ENCODE results near the gene CDRT15L2.
"Not testable (repeated sequence)": the region's sequence is repeated elsewhere in the genome, so short reads cannot be mapped to it uniquely, and the experiment has no call there.

DNA sequence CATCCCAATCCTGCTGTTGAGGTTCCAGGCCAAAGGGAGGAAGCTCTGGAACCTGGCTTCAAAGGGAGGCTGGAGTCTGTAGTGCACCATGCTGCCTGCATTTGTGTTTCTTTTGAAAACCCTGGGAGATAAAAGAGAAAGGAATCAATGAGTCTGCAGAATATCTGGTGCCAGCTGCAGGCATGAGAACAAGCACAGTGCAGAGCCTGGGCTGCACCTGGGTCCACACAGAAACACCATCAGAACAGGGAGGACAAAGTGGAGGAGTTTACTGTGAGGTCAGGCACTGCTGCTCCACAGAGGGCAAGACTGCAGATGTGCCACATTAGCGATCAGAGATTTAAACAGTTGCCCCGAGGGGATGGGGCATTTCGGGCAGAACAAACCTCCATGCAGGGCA, 30.0 kb downstream of the CDRT15L2 start:
- TF ChIP-seq, protein P1, sequence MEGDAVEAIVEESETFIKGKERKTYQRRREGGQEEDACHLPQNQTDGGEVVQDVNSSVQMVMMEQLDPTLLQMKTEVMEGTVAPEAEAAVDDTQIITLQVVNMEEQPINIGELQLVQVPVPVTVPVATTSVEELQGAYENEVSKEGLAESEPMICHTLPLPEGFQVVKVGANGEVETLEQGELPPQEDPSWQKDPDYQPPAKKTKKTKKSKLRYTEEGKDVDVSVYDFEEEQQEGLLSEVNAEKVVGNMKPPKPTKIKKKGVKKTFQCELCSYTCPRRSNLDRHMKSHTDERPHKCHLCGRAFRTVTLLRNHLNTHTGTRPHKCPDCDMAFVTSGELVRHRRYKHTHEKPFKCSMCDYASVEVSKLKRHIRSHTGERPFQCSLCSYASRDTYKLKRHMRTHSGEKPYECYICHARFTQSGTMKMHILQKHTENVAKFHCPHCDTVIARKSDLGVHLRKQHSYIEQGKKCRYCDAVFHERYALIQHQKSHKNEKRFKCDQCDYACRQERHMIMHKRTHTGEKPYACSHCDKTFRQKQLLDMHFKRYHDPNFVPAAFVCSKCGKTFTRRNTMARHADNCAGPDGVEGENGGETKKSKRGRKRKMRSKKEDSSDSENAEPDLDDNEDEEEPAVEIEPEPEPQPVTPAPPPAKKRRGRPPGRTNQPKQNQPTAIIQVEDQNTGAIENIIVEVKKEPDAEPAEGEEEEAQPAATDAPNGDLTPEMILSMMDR (conservative IDR thresholded peaks at IDR 0.05): not testable (repeated sequence)
- TF ChIP-seq EZH2 (IDR thresholded peaks at IDR 0.05; ENCODE audit: low read depth): not testable (repeated sequence)

All from PC-9 (cell line).